Measurements from ENCODE around the gene BDKRB1. TPM values are rescaled to one million over a fixed set of nuclear protein-coding genes. Genes with fewer than 3 reads are reported as not detected.

Gene BDKRB1
- total RNA-seq, 1 experiment from 2014 or later = not detected

GRCh38 chr14:96309896-96310330, 53.9 kb downstream of the BDKRB1 start:
- Histone ChIP-seq H4K91ac (ENCODE audit: insufficient read length, low read depth, low read length) (no peak overlapping the region), H3K79me2 (ENCODE audit: insufficient read depth, low read length) (no peaks in the 10 kb centered on the region), H3K23me2 (ENCODE audit: insufficient read length, low read depth, low read length, poor library complexity, severe bottlenecking) (no peaks in the 10 kb centered on the region), H2AK5ac (ENCODE audit: insufficient read length, low read length) (no peak overlapping the region), H3K56ac (ENCODE audit: insufficient read length, low read depth, low read length) (no peak overlapping the region), H3K14ac (ENCODE audit: insufficient read depth, low read length) (no peak overlapping the region), H2AFZ (ENCODE audit: low read length) (no peak overlapping the region), H2BK20ac (ENCODE audit: low read depth, low read length, poor library complexity, severe bottlenecking) (no peak overlapping the region), H3K4me1 (ENCODE audit: insufficient read depth, low read length) (no peaks in the 10 kb centered on the region), H3K79me1 (ENCODE audit: insufficient read depth, low read depth, low read length, poor library complexity, severe bottlenecking) (no peaks in the 10 kb centered on the region), H3K27me3 (ENCODE audit: insufficient read depth, low read length) (no peaks in the 10 kb centered on the region), H4K5ac (ENCODE audit: insufficient read length, low read depth, low read length) (no peak overlapping the region), H3K23ac (ENCODE audit: insufficient read length, low read depth, low read length) (no peak overlapping the region), H4K20me1 (ENCODE audit: control insufficient read depth, insufficient read depth, insufficient read length) (no peaks in the 10 kb centered on the region), H2BK120ac (ENCODE audit: low read depth, low read length, poor library complexity, severe bottlenecking) (no peak overlapping the region), H3K9ac (ENCODE audit: extremely low read depth, insufficient read length, low read length) (no peak overlapping the region), H3T11ph (ENCODE audit: low read length) (no peak overlapping the region), H3K4me2 (ENCODE audit: insufficient read depth, insufficient read length, low read length) (no peak overlapping the region), H2BK12ac (ENCODE audit: insufficient read length, low read depth, low read length) (no peak overlapping the region), H3K18ac (ENCODE audit: insufficient read length, low read depth, low read length) (no peak overlapping the region), H2BK15ac (ENCODE audit: low read depth, low read length) (no peak overlapping the region), H4K8ac (replicated peaks; ENCODE audit: insufficient read length, low read depth, low read length) (no peak overlapping the region), H3K27ac (ENCODE audit: insufficient read length, low read depth, low read length) (no peak overlapping the region), H3K9me3 (ENCODE audit: control insufficient read depth, low read depth, low read length) (no peaks in the 10 kb centered on the region), H2BK5ac (ENCODE audit: insufficient read length, low read length) (no peak overlapping the region), H3K4ac (ENCODE audit: low read depth, low read length) (no peak overlapping the region)
- peak overlapping the region in 1 of 3 experiments; percentile 32; a peak in 1 of 7 replicates for H3K27ac Mint-ChIP-seq
- DNase-seq = no peak
- no peaks in the 10 kb centered on the region for H3K9me3 Mint-ChIP-seq
- peaks cover 8 to 9% of the 10 kb centered on the region in 2 experiments for H3K4me1 Mint-ChIP-seq
- WGBS (ENCODE audit: extremely low coverage, insufficient read length, low lambda C conversion rate) = 100% methylated on average over 1 of the region's 5 CpGs
- H3K36me3 Mint-ChIP-seq (ENCODE audit: insufficient read depth in 1 of 3, low read depth in 3 of 3) = peaks cover 2 to 29% (median 28%) of the 10 kb centered on the region in 3 experiments; a peak in 5 of 7 replicates
- TF ChIP-seq CTCF (conservative IDR thresholded peaks at IDR 0.05) = no peak
- no peaks in the 10 kb centered on the region for H3K27me3 Mint-ChIP-seq (ENCODE audit: low read depth)
- H3K4me3 Mint-ChIP-seq = no peak overlapping the region

Measured in H9 (cell line).